Measurements from ENCODE around the gene RNPEPL1. TPM values are rescaled to one million over a fixed set of nuclear protein-coding genes. Genes with fewer than 3 reads are reported as not detected.

The RNPEPL1 gene
- total RNA-seq, 1 experiment from 2014 or later = 80.6 TPM

GRCh38 chr2:240598311-240598911 is 30.1 kb downstream of the RNPEPL1 start:
- Mint-ChIP-seq H3K27ac (ENCODE audit: unreplicated experiment) (no peak overlapping the region), H3K4me1 (ENCODE audit: low read depth, unreplicated experiment) (no peaks in the 10 kb centered on the region), H3K4me3 (ENCODE audit: low read depth, unreplicated experiment) (no peak overlapping the region), H3K36me3 (ENCODE audit: insufficient read depth, unreplicated experiment) (peaks cover 4% of the 10 kb centered on the region), H3K9me3 (ENCODE audit: low read depth, unreplicated experiment) (no peaks in the 10 kb centered on the region), H3K27me3 (ENCODE audit: unreplicated experiment) (no peaks in the 10 kb centered on the region)
- BruUV-seq (replicated peaks) = no TSS peak
- no peak for DNase-seq
- CTCF ChIA-PET = no interaction called here
- no peak for TF ChIP-seq CTCF (IDR thresholded peaks at IDR 0.05; ENCODE audit: unreplicated experiment)
- intact Hi-C loops (cut with micrococcal nuclease; ENCODE audit: unreplicated experiment) = no loop called here

GRCh38 chr2:240599141-240599583 is 30.9 kb downstream of the RNPEPL1 start:
- DNase-seq = no peak
- Mint-ChIP-seq H3K4me3 (ENCODE audit: low read depth, unreplicated experiment) (no peak overlapping the region), H3K4me1 (ENCODE audit: low read depth, unreplicated experiment) (peaks cover 3% of the 10 kb centered on the region), H3K9me3 (ENCODE audit: low read depth, unreplicated experiment) (no peaks in the 10 kb centered on the region), H3K27ac (ENCODE audit: unreplicated experiment) (no peak overlapping the region), H3K27me3 (ENCODE audit: unreplicated experiment) (no peaks in the 10 kb centered on the region), H3K36me3 (ENCODE audit: insufficient read depth, unreplicated experiment) (peaks cover 6% of the 10 kb centered on the region)
- BruUV-seq (replicated peaks) = no TSS peak
- CTCF ChIA-PET = no interaction called here
- no peak for TF ChIP-seq CTCF (IDR thresholded peaks at IDR 0.05; ENCODE audit: unreplicated experiment)
- intact Hi-C loops (cut with micrococcal nuclease; ENCODE audit: unreplicated experiment) = no loop called here

- Mint-ChIP-seq H3K4me3 (ENCODE audit: low read depth, unreplicated experiment) (no peak overlapping the region), H3K4me1 (ENCODE audit: low read depth, unreplicated experiment) (peaks cover 13% of the 10 kb centered on the region), H3K9me3 (ENCODE audit: low read depth, unreplicated experiment) (no peaks in the 10 kb centered on the region), H3K27me3 (ENCODE audit: unreplicated experiment) (no peaks in the 10 kb centered on the region), H3K36me3 (ENCODE audit: insufficient read depth, unreplicated experiment) (peaks cover 19% of the 10 kb centered on the region), H3K27ac (ENCODE audit: unreplicated experiment) (no peak overlapping the region)
- TF ChIP-seq CTCF (IDR thresholded peaks at IDR 0.05; ENCODE audit: unreplicated experiment) = no peak
- no TSS peak for BruUV-seq (replicated peaks)
- CTCF ChIA-PET = no interaction called here
- intact Hi-C loops (cut with micrococcal nuclease; ENCODE audit: unreplicated experiment) = loop anchor here (10.0 kb wide), 1 partner anchor 104 kb away; no protein-coding TSS in a partner anchor
- no peak for DNase-seq
Observed at GRCh38 chr2:240600451-240600961, 32.2 kb downstream of the RNPEPL1 start.

- TF ChIP-seq CTCF (IDR thresholded peaks at IDR 0.05; ENCODE audit: unreplicated experiment) = no peak
Observed at GRCh38 chr2:240601061-240601830, 33.0 kb downstream of the RNPEPL1 start.

More at GRCh38 chr2:240601061-240601830, 33.0 kb downstream of the RNPEPL1 start:
- no peak for DNase-seq
- H3K36me3 Mint-ChIP-seq (ENCODE audit: insufficient read depth, unreplicated experiment) = peaks cover 26% of the 10 kb centered on the region
- no peaks in the 10 kb centered on the region for H3K9me3 Mint-ChIP-seq (ENCODE audit: low read depth, unreplicated experiment)
- no peak overlapping the region for H3K27ac Mint-ChIP-seq (ENCODE audit: unreplicated experiment)
- BruUV-seq (replicated peaks) = no TSS peak
- H3K27me3 Mint-ChIP-seq (ENCODE audit: unreplicated experiment) = no peaks in the 10 kb centered on the region
- intact Hi-C loops (cut with micrococcal nuclease; ENCODE audit: unreplicated experiment) = loop anchor here (10.0 kb wide), 1 partner anchor 104 kb away; no protein-coding TSS in a partner anchor
- CTCF ChIA-PET = no interaction called here
- no peak overlapping the region for H3K4me3 Mint-ChIP-seq (ENCODE audit: low read depth, unreplicated experiment)
- H3K4me1 Mint-ChIP-seq (ENCODE audit: low read depth, unreplicated experiment) = peaks cover 15% of the 10 kb centered on the region
